DMS153 treated with DMSO at 0.1 percent for 48 hours (cell line): ENCODE measurements around the gene CNPY4.

Experiments used
- DNase-seq: peaks from one replicate; lab custom pipeline; 2025; ENCODE audit not compliant: unreplicated experiment; lab: John Stamatoyannopoulos, UW

Gene CNPY4

GRCh38 chr7:100166317-100166940 is 47.0 kb downstream of the CNPY4 start:
- DNase-seq, result no peak

- DNase-seq, result no peak
Measured at GRCh38 chr7:100166970-100167911, 47.8 kb downstream of the CNPY4 start.

- DNase-seq, result no peak
Measured at GRCh38 chr7:100167912-100168323, 48.5 kb downstream of the CNPY4 start.

- no peak for DNase-seq
Measured at GRCh38 chr7:100169147-100169850, 49.9 kb downstream of the CNPY4 start.

GRCh38 chr7:100170101-100170897 is 50.9 kb downstream of the CNPY4 start:
- no peak for DNase-seq

GRCh38 chr7:100171087-100171681 is 51.8 kb downstream of the CNPY4 start:
- DNase-seq, result no peak

GRCh38 chr7:100171840-100172239 is 52.4 kb downstream of the CNPY4 start:
- no peak for DNase-seq

- no peak for DNase-seq
Measured at GRCh38 chr7:100173806-100174495, 54.5 kb downstream of the CNPY4 start.

- no peak for DNase-seq
Measured at GRCh38 chr7:100174582-100174981, 55.1 kb downstream of the CNPY4 start.
